Transverse colon (tissue), 4 donors: Measurements from ENCODE around the gene SLC35F3. TPM values are rescaled to one million over a fixed set of nuclear protein-coding genes. Genes with fewer than 3 reads are reported as not detected.

Source experiments
- DNase-seq: peaks from one replicate; pipeline ENCODE4 v3.0.0-alpha.2; 2019
- H3K27ac ChIP-seq, 4 donors: fragments of 200-600 bp; sonication (generic); 2 replicates each; pipeline ENCODE4 v1.5.1; 2016 to 2018; ENCODE audit warnings: inconsistent platforms in 4 of 4
- H3K27me3 ChIP-seq: fragments of 200-600 bp; sonication (generic); 2 replicates; pipeline ENCODE4 v1.5.1; 2017; ENCODE audit warnings: inconsistent platforms
- H3K36me3 ChIP-seq, 4 donors: fragments of 200-600 bp; sonication (generic); 2 replicates each; pipeline ENCODE4 v1.5.1; 2017 to 2019; ENCODE audit warnings: inconsistent platforms in 4 of 4
- H3K4me1 ChIP-seq, 4 donors: fragments of 200-600 bp; sonication (generic); 2 replicates each; pipeline ENCODE4 v1.5.1; 2017 to 2020; ENCODE audit warnings: inconsistent platforms in 4 of 4
- H3K4me3 ChIP-seq, 4 donors: fragments of 200-600 bp; sonication (generic); 1 replicate in 1 of 4; 2 replicates in 3 of 4; pipeline versions ENCODE4 v1.5.1 to v1.6.1; 2017 to 2019; ENCODE audit warnings: inconsistent platforms in 4 of 4
- H3K9me3 ChIP-seq, 2 donors: fragments of 200-600 bp; sonication (generic); 2 replicates each; pipeline ENCODE4 v1.5.1; 2017 to 2019; ENCODE audit warnings: inconsistent platforms in 2 of 2
- EP300 ChIP-seq: sonication (generic); formaldehyde crosslinking; IDR thresholded peaks from one replicate; pipeline ENCODE4 v1.6.1; 2017; ENCODE audit warnings: antibody characterized with exemption, low read depth
- POLR2A ChIP-seq: fragments of 450-650 bp; IDR thresholded peaks from one replicate; pipeline ENCODE4 v1.6.1; 2016; ENCODE audit warnings: antibody characterized with exemption, mild to moderate bottlenecking, moderate library complexity
- POLR2AphosphoS5 ChIP-seq, 3 donors: sonication (generic); formaldehyde crosslinking; IDR thresholded peaks; one replicate each; pipeline ENCODE4 v1.6.1; 2016; ENCODE audit warnings: antibody characterized with exemption in 3 of 3
- WGBS, 2 donors: methylation state at CpG; one replicate each; pipeline ENCODE4 v1.1.5; 2018; ENCODE audit warnings: low coverage in 1 of 2; 5-methylcytosine and 5-hydroxymethylcytosine counted together
- in situ Hi-C, 4 donors: fragments of 200-750 bp; cut with MboI; loops; one replicate each; pipeline versions ENCODE4 v1.15.0 to v1.15.1; 2017; ENCODE audit warnings: low sequenced_read_pairs in 3 of 4, low pct_ligation_motif_present in 1 of 4, low pct_unique_long_range_greater_than_20kb in 1 of 4
- intact Hi-C: fragments of 100-400 bp; cut with DNase I; formaldehyde crosslinking; loops from one replicate; pipeline ENCODE4 v1.15.1; 2023; ENCODE audit warnings: low total_unique reads
- total RNA-seq, 4 donors: library from RNA; depleted of rRNA; stranded (reverse); fragments of >200 nt; gene quantifications; one replicate each; pipeline ENCODE4 v1.1.0, GENCODE V29; 2016
- TF ChIP-seq, protein P1 (sequence below), 5 experiments: fragments of 200-600 bp in 3 of 5; fragments of 450-650 bp in 2 of 5; sonication (generic) in 3 of 5; IDR thresholded peaks; 1 replicate in 2 of 5; 2 replicates in 3 of 5; pipeline ENCODE4 v1.5.1; 2016 to 2017; ENCODE audit warnings: antibody characterized with exemption in 5 of 5, inconsistent platforms in 3 of 5, mild to moderate bottlenecking in 2 of 5, moderate library complexity in 1 of 5

The SLC35F3 gene
- total RNA-seq, 4 donors from 2014 or later: not detected

DNA sequence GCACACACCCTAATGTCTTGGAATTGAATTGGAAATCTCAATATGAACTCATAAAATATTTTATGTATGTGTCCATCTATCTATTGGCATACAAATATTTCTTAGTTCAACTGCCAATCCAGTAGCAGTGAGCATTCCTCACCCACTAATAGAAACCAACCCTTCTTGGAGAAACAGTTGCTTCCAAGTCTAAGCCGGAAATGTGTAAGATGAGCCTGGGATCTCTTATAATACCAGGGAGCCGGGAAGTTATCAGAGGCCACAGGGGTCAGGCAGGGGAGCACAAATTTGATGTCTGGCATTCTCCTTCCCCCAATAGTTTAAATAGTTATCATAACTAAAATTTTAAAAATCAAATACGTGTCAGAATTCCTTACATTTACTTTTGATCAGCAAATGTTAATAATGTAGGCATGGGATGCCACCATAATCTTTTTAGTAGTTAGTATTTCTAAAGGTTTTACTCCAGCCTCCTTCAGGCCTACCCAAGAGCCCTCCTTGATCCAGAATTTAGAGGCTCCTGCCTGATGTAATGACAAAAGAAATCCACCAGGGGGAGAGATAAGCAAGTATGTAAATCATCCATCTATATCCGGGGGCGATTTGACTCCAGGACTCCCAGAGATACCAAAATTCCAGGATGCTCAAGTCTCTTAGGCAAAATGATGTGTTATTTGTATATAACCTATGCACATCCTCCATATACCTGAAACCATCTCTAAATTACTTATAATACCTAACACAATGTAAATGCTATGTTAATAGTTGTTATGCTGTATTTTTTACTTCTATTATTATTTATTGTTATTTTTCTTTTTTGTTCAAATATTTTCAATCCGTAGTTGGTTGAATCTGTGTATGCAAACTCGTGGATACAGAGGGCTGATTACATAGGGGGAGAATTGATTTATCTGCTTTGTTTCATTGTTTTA lies 250.1 kb downstream of the SLC35F3 start:
- intact Hi-C loops (no loop called here), in situ Hi-C loops (no loop called here)
- H3K9me3 ChIP-seq: no peaks in the 10 kb centered on the region
- H3K4me1 ChIP-seq: no peaks in the 10 kb centered on the region
- H3K36me3 ChIP-seq: no peaks in the 10 kb centered on the region
- H3K27ac ChIP-seq: no peak overlapping the region
- 37 to 39% methylated on average over 7 of the region's 7 CpGs for WGBS, 2 donors
- no peak overlapping the region for H3K4me3 ChIP-seq
- no peaks in the 10 kb centered on the region for H3K27me3 ChIP-seq
- no peak for DNase-seq
- TF ChIP-seq POLR2AphosphoS5 (IDR thresholded peaks at IDR 0.05): no peak
- TF ChIP-seq, protein P1, sequence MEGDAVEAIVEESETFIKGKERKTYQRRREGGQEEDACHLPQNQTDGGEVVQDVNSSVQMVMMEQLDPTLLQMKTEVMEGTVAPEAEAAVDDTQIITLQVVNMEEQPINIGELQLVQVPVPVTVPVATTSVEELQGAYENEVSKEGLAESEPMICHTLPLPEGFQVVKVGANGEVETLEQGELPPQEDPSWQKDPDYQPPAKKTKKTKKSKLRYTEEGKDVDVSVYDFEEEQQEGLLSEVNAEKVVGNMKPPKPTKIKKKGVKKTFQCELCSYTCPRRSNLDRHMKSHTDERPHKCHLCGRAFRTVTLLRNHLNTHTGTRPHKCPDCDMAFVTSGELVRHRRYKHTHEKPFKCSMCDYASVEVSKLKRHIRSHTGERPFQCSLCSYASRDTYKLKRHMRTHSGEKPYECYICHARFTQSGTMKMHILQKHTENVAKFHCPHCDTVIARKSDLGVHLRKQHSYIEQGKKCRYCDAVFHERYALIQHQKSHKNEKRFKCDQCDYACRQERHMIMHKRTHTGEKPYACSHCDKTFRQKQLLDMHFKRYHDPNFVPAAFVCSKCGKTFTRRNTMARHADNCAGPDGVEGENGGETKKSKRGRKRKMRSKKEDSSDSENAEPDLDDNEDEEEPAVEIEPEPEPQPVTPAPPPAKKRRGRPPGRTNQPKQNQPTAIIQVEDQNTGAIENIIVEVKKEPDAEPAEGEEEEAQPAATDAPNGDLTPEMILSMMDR (IDR thresholded peaks at IDR 0.05): peak; percentile 59 to 81 (median 69)

DNA sequence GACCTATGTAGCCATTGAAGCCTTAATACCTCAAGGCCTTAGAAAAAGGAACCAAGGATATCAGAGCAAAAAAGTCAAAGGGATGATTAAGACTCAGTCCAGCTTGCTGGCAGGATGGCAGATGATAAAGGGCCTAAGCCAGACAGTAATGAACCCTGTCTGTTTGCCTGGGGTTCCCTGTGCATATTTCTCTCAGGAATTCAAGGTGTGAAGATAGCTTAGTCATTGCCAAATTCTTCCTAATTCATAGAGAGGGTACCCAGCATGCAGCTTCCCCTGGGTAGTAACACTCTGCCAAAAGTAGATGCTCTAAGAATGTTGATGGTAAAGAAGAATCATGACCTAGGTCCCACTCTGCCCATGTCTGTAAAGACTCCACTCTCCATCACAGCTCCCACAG lies 258.2 kb downstream of the SLC35F3 start:
- intact Hi-C loops (no loop called here), in situ Hi-C loops (no loop called here)
- Histone ChIP-seq H3K4me3 (no peak overlapping the region), H3K27ac (no peak overlapping the region), H3K27me3 (no peaks in the 10 kb centered on the region), H3K36me3 (no peaks in the 10 kb centered on the region), H3K9me3 (no peaks in the 10 kb centered on the region), H3K4me1 (no peaks in the 10 kb centered on the region)
- no peak for TF ChIP-seq POLR2AphosphoS5 (IDR thresholded peaks at IDR 0.05)
- no peak for TF ChIP-seq POLR2A
- no peak for TF ChIP-seq EP300
- TF ChIP-seq, protein P1 (IDR thresholded peaks at IDR 0.05): no peak
- no peak for DNase-seq

DNA sequence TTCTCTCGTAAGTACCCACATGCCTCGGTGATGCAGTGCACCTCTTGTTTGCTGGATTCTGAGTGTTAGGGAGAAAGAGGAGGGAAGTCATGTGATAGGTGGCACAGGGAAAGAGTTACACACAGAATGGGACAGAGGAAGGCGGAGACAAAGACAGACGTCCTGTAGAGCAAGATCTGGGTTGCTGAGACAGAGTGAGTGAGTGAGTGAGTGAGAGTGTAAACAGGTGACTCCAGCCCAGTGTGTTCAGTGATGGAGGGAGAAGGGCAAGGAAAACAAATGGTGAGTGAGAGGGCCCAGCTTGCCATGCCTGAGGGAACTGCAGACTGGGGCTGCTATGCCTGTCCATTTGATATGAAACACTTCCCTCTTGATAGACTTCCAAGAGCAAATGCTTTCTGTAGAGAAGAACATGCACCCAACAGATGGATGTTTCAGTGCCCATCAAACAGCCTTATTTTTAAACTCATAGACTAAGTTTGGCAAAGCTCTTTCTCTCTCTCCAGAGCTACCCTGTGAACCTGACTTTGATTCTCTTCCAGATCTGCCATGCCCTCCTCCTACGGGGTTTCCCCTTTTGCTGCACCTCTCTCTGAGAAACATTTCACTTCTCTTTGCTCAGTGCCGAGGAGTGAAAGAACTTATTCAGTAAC lies 258.9 kb downstream of the SLC35F3 start:
- in situ Hi-C loops: no loop called here
- WGBS, 2 donors: 31 to 53% methylated on average over 4 to 6 of the region's 6 CpGs

DNA sequence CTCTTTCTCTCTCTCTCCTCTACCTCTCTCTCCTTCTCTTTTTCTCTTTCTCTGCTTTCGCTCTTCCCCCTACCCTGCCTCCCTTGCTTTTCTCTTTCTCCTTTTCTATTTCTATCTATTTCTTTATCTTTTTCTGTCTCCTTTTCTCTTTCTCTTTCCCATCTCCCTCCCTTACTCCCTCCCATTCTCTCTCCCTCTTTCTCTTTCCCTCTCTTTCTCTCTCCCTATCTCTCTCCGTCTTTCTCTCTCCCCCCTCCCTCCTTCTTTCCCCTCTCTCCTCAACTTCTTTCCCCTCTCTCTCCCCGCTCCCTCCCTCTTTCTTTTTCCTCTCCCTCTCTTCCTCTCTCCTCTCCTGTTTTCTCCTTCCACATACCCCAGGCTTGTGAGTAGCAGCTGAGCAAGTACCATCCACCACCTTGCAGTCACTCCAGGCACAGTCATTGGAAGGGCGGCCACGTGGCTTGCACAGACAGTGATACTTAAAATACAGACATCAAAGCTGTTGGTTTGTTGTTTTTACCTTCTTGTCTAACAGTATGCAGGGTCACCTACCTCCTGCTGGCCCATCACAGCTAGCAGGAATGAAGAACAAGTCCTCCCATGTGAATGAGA lies 259.7 kb downstream of the SLC35F3 start:
- intact Hi-C loops: no loop called here
- WGBS, 2 donors: 69 to 76% methylated on average over 3 to 5 of the region's 5 CpGs
- no peaks in the 10 kb centered on the region for H3K9me3 ChIP-seq
- H3K4me3 ChIP-seq: no peak overlapping the region
- in situ Hi-C loops: no loop called here
- H3K36me3 ChIP-seq: no peaks in the 10 kb centered on the region
- TF ChIP-seq EP300: no peak
- no peaks in the 10 kb centered on the region for H3K27me3 ChIP-seq
- DNase-seq: no peak
- H3K4me1 ChIP-seq: no peaks in the 10 kb centered on the region
- no peak overlapping the region for H3K27ac ChIP-seq

More for the DNA sequence above, 258.9 kb downstream of the SLC35F3 start:
- no peak for DNase-seq
- Histone ChIP-seq H3K27me3 (no peaks in the 10 kb centered on the region), H3K4me1 (no peaks in the 10 kb centered on the region), H3K27ac (no peak overlapping the region), H3K36me3 (no peaks in the 10 kb centered on the region), H3K9me3 (no peaks in the 10 kb centered on the region), H3K4me3 (no peak overlapping the region)
- TF ChIP-seq POLR2AphosphoS5 (IDR thresholded peaks at IDR 0.05) (no peak), EP300 (no peak), POLR2A (no peak)
- TF ChIP-seq, protein P1 (IDR thresholded peaks at IDR 0.05): no peak
- intact Hi-C loops: no loop called here
